IPS-NIHi7 (cell line): ENCODE data around the gene C6orf89.
"Not testable (repeated sequence)": the region's sequence is repeated elsewhere in the genome, so short reads cannot be mapped to it uniquely, and the experiment has no call there.

Experiments used
- DNase-seq: peaks from one replicate; pipeline ENCODE4 v3.0.0; 2012; ENCODE audit warnings: mixed read lengths; ENCODE audit errors: extremely low spot score

C6orf89 gene

DNA sequence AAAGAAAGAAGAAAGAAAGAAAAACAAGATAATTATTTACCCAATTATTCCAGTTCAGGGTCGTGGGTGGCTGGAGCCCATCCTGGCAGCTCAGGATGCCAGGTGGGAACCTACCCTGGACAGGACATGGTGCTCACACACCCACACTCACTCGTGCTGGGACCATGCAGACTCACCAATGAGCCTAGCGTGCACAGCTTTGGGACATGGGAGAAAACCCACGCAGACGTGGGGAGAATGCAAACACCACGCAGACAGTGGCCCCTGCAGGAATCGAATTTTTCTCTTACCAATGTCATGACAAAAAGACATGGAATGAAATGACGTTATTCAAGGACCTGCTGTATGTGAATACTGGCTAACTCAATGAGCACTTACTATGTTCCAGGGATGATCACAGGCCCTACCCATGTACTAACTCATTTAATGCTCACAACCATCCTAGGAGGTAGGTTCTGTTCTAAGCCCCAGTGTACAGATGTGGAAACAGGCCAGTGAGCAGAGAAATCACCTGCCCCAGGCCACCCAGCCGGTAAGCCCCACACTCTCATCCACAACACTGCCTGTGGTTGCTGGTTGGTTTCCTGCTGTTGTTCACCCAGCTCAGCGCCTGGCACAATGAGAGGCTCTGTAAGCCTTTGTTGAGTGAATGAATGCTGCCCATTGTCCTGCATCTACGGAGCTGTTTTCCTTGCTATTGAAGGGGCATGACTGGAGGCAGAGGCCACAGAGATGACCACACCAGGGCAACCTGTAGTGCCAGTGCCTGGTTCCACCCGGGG is 62.0 kb downstream of the C6orf89 start:
- DNase-seq, result peak; percentile 8

DNA sequence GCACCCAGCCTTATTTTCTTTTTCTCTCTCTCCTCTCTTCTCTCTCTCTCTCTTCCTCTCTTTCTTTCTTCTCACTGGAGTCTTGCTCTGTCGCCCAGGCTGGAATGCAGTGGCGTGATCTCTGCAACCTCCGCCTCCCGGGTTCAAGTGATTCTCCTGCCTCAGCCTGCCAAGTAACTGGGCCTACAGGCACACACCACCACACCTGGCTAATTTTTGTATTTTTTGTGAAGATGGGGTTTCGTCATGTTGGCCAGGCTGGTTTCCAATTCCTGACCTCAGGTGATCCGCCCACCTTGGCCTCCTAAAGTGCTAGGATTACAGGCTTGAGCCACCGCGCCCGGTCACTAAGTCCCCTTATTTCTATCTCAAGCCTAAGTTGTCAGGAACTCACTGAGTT is 63.3 kb downstream of the C6orf89 start:
- DNase-seq, result not testable (repeated sequence)

DNA sequence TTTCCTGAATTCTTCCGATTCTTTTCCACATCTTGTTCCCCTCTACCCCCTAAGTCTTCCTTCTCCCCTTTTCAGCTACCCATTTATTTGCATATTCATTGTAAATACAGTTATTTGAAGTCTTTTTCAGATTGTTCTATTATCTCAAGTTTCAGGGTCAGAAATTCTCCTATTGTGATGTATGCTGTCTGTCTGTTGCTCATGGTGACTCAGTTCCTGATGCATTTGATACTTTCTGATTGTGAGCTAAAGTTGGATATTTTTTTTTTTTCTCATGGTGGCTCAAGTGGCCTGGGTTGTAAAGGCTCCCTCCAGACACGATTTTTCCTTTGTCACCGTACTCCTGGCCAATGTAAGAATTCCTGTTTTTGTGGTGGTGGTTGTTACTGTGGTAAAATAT is 63.9 kb downstream of the C6orf89 start:
- DNase-seq, result no peak

DNA sequence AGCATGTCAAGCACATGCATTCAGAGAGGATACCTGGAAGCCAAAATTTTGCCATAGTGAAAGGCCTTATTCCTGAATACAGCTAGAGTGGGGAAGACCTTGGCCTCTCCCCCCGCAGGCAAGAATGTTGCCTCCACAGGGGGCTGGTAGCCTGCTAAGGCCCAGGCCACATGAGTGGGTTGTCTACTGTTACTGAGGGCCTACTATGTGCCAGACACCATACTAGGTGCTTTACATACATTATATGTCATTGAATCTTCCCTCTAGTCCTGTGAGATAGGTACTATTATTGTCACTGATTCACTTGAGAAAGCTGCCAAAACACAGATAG is 68.1 kb downstream of the C6orf89 start:
- no peak for DNase-seq

DNA sequence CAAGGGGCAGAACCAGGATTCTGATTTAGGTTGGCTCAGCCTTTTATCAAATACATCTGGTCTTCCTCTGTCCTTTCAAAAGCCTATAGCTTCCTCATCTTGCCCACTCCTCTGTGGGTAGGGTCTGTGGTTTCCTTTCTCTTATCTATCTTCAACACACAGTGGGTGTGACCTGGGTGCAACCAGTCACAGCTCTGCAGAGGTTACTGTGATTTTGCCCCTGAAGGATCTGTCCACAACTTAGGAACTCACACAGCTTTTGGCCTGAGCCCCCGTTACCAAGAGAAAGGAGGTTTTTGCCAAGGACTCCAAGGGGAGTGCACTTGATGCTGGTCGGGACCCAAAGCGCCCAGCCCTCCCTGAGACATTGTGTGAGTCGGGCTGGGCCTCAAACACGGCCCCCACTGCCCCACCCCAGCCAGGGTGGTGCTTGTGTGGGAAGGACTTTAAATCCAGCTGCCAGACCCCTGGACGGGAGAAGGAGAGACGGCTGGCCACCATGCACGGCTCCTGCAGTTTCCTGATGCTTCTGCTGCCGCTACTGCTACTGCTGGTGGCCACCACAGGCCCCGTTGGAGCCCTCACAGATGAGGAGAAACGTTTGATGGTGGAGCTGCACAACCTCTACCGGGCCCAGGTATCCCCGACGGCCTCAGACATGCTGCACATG is 68.6 kb downstream of the C6orf89 start, which contains the start of gene PI16:
TSS of gene PI16 (plus strand) at position 477 of the 670 bp plus-strand sequence. CDS start at position 500, 23 bp downstream.
- no peak for DNase-seq

DNA sequence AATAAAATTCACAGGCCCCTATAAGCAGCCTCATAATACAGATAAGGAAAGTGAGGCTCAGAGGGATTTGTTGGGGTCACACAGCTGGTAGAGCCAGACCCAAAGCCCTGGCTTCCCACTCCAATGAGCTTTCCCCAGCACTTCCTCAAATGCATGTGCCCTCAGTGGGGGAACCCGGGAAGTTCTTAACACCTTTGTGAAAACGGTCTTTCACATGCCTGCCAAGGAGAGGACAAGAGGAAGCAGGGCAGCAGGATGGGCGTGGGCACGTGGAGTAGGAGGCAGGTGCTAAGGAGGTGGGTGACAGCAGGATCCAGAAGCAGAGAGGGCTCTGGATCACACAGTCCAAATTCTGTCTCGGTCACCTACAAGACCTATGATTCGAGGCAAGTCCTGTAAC is 69.4 kb downstream of the C6orf89 start:
- DNase-seq, result no peak

DNA sequence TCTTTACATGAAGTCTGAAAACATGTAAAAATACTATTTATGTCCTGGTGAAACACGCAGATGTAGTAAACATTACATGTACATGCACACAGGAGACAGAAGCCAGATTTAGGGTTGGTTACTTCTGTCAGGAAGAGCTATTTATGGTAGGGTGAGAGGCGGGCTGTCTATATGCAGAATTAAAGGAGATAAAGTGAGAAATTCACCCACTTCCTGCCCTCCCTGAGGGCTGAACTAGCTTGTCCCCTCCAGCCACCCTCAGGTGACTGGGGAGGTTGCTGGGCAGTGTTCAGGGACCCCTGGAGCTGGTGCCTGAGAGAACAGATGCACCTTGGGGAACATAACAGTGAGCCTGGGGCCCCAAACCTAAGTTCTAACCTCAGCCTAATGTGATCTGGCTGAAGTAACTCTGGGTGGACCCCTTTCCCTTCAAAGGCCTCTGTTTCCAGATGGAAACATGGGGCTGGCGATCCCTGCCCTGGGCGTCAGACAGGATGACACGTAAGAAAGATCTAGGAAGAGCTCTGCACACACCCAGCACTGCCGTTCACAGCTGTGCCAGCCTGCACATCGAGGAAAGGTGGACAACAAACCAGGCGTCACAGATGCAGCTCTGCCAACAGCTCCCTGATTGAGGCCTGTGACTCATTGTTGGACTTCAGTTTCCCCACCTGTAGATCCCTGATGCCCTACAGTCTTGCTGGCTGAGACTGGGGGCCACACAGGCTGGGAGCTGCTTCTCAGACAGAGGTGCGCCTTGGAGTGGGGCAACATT is 70.1 kb downstream of the C6orf89 start:
- no peak for DNase-seq

DNA sequence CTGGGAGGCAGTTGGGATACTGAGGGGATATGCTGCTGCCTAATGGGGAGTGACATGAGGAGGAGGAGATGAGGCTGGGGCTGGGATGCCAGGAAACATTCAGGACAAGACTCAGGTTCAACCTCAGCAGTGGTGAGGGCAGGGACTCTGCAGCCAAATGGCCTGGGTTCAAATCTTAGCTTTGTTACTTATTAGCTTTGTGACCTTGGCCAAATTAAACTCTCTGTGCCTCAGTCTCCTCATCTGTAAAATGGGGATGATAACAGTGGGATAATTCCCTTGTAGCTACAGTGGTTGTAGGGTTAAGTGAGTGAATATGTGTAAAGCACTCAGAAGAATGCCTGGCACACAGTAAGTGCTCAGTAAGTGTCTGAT is 70.7 kb downstream of the C6orf89 start:
- DNase-seq, result no peak

DNA sequence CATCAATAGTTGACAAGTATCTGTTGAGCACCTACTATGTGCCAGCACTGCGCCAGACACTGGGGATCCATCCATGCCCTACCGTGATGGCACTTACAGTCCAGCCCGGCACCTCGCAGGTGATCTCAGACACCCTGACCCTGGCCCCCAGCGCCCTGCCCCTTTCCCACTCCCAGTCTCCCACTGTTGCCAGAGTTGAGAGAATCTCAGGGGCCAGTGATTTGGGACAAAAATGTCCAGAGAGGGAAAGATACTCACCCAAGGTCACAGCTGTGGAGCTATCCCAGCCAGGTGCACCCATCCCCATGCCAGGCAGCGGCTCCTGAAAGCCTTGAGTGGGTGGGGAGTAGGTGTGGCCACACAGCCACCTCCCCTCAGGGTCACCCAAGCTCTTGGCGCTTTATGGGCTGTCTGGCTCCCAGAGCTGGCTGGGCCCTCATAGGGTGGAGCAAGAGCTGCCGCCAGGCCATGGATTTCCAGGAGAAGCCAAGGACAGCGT is 72.1 kb downstream of the C6orf89 start:
- DNase-seq, result no peak

DNA sequence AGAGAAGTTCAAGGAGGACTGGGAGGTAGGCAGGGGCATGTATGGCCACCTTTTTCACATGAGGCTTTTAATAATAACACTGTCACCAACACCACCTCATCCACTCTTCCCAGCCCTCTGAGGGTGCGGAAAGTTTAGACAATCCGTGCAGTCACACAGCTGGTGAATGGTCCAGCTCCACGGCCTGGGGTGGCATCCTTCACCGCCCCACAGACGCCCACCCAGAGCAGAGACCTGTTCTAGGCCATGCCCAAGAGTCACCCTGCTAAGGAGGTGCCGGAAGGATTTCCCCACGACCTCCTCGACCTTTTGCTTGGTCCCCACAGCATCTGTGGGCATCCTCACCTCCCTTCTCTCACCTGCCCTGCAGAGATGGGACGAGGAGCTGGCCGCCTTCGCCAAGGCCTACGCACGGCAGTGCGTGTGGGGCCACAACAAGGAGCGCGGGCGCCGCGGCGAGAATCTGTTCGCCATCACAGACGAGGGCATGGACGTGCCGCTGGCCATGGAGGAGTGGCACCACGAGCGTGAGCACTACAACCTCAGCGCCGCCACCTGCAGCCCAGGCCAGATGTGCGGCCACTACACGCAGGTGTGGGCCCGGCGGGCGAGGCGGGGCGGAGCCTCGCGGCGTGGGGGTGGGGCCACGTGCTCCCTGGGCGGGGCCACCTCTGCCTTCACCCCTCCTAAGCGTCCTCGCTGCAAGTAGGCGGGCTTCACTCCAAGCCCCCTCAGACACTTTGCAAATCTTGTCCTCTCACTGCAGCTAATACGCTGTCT is 73.2 kb downstream of the C6orf89 start:
- DNase-seq, result peak; percentile 76

DNA sequence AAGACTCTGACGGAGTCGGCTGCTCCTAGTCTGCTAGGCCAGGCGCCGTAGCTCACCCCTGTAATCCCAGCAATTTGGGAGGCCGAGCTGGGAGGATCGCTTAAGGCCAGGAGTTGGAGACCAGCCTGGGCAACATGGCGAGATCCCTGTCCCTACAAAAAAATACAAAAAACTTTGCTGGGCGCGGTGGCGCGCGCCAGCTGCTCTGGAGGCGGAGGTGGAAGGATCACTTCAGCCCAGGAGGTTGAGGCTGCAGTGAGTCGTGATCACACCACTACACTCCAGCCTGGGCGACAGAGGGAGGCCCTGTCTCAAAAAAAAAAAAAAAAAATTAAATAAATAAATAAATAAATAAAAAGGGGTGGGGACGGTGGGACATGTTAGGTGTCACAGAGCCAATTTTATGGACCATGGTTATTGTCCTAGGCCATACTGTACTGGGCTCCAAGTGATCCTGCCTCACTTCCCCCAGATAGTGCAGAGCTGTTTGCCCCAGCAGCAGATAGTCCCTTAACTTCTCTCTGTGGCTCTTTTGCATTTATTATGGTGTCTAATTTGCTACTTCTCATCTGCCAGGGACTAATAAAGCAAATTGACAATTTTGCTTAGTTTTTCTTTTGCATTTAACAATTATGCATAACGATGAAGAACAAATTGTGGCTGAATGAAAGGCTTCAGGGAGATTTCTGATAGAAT is 74.0 kb downstream of the C6orf89 start:
- DNase-seq, result no peak

DNA sequence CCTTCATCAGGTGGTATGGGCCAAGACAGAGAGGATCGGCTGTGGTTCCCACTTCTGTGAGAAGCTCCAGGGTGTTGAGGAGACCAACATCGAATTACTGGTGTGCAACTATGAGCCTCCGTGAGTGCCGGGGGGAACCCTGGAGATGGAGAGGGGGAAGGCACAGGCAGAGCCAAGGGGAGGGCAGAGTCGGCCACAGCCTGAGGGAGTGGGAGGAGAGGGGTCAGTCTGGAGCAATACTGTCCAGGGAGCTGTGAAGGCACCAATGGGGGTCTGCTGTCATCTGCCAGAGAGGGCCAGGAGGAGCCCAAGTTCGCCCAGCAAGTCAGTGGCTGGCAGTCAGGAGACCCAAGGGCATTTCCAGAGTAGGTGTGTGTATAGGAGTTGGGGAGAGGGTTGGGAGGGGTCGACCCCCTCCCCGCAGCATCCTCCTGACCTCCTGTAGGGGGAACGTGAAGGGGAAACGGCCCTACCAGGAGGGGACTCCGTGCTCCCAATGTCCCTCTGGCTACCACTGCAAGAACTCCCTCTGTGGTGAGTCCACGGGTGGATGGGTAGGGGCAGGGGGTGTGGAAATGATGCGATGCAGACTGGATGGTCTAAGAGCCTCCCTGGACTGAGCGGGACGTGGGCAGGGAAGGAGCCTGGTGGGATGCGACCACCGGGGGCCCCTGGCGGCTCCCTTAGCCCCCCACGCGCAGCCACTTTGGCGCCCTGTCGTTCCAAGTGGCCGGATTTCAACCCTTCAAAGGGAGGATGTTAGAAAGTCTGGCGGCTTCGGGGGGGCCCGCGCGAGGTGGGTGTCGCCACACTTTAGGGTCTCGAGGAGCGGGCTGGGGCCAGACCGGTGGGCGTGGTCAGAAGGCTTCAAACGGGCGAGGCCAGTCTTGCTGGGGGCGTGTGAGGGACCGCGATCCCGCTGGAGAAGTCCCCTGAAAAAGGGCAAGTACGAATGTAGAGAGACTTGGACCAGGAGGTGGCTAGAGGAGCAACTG is 76.0 kb downstream of the C6orf89 start:
- DNase-seq, result no peak

DNA sequence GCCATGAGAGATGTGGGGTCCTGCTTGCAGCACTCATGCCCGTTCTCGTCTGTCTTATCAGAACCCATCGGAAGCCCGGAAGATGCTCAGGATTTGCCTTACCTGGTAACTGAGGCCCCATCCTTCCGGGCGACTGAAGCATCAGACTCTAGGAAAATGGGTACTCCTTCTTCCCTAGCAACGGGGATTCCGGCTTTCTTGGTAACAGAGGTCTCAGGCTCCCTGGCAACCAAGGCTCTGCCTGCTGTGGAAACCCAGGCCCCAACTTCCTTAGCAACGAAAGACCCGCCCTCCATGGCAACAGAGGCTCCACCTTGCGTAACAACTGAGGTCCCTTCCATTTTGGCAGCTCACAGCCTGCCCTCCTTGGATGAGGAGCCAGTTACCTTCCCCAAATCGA is 77.1 kb downstream of the C6orf89 start:
- DNase-seq, result peak; percentile 93

DNA sequence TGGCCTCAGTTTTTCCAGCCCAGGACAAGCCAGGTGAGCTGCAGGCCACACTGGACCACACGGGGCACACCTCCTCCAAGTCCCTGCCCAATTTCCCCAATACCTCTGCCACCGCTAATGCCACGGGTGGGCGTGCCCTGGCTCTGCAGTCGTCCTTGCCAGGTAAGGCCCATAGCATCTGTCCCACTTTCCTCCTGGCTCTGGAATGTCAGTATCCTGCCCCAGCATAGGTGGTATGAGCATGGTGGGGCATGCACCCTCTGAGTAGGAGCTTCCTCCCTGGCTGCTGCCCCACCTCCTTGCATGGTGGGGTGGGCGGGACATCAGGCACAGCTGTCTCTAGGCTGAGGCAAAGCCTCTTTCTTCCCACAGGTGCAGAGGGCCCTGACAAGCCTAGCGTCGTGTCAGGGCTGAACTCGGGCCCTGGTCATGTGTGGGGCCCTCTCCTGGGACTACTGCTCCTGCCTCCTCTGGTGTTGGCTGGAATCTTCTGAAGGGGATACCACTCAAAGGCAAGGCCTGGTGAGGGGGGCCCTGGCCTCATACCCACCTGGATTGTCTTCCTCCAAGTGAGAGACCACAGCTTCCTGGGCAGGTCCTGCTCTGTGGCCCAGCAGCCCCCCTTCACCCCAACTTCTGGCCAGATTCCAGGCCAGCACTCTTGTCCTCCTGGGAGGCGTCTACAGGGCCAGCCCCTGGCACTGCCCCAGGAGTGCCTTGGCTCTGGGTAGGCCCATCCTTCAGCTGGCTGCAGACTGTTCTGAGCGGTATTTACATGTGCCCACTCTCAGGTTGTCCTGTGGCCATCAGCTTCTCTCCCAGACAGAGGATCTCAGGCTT is 77.9 kb downstream of the C6orf89 start:
- DNase-seq, result no peak

DNA sequence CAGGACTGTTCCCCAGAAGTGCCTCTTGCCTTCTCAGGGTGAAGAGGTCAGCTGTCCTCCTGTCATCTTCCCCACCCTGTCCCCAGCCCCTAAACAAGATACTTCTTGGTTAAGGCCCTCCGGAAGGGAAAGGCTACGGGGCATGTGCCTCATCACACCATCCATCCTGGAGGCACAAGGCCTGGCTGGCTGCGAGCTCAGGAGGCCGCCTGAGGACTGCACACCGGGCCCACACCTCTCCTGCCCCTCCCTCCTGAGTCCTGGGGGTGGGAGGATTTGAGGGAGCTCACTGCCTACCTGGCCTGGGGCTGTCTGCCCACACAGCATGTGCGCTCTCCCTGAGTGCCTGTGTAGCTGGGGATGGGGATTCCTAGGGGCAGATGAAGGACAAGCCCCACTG is 78.6 kb downstream of the C6orf89 start:
- DNase-seq, result no peak

DNA sequence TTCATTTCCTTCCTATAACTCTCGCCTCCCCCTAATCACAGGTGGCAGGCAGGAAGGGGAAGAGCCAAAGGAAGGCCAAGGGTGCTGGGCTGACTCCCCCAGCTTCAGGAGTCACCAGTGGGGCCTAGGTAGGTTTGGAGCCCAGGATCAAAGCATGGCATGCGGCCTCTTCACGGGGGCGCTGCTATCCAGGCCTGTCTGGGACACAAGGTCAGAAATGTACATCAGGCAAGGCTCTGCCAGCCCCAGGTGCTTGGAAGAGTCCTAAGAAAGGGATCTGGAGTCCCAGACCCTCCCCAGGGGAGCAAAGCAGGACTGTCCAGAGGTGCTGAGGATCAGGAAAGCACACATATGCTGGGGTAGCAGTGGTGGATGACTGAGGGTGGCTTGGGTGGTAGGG is 79.2 kb downstream of the C6orf89 start:
- DNase-seq, result no peak

DNA sequence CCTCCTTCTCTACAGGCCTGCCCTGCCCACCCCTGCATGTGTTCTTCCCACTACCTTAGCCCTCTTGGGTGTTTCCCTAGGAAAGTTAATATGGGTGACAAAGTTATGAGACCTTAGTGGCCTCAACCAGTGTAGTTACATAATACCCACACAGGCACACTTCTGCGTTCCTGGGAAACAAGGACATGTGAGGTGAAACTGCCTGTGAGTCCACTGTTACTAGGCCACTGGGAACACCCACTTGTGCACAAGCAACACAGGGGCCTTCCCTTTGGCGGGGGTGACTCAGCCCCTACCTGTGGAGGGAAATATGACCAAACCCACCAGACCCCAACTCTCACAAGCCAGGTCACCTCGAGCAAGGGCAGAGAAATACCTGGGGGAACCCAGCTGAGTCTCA is 81.5 kb downstream of the C6orf89 start:
- no peak for DNase-seq

DNA sequence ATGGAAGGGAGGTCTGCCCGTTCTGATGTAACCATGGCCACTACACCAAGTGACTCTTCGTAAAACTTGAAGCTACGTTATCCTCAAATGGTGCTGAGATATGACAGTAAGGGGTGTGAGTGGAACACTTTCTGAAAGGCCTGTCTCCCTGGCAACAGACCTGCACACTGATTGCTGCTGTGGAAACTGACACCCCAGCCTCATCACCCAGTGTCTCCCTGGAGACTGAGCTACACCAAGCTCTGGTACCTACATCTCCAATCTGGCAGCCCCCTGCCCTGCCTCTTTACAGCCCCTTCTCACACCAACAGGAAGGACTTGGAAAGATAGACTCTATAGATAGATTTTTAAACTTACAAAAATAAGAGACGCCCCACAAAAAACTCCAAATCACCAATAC is 82.0 kb downstream of the C6orf89 start:
- no peak for DNase-seq
